H1 (cell line): Measurements from ENCODE around the gene NR2F2. TPM values are rescaled to one million over a fixed set of nuclear protein-coding genes. Genes with fewer than 3 reads are reported as not detected.

Experiments used
- BACH1 ChIP-seq: IDR thresholded peaks from 2 replicates; pipeline ENCODE4 v1.6.1; 2012; ENCODE audit warnings: low read length, improper control_type of control experiment
- CHD7 ChIP-seq: fragments of 300-600 bp; sonication (generic); IDR thresholded peaks from 2 replicates; pipeline ENCODE4 v1.7.1; 2012; ENCODE audit warnings: low read length, moderate library complexity, mild to moderate bottlenecking, inconsistent platforms; ENCODE audit not compliant: insufficient replicate concordance
- EP300 ChIP-seq, 2 experiments: IDR thresholded peaks; 1 replicate in 1 of 2; 2 replicates in 1 of 2; pipeline ENCODE4 v1.6.1; 2011 to 2012; ENCODE audit warnings: low read depth in 2 of 2, low read length in 2 of 2, mild to moderate bottlenecking in 2 of 2, borderline replicate concordance in 1 of 2, inconsistent platforms in 1 of 2, moderate library complexity in 1 of 2
- HDAC2 ChIP-seq, 2 experiments: fragments of 300-600 bp in 1 of 2; sonication (generic) in 1 of 2; IDR thresholded peaks; 2 replicates each; pipeline ENCODE4 v1.6.1; 2011 to 2012; ENCODE audit warnings: low read depth in 2 of 2, low read length in 2 of 2, mild to moderate bottlenecking in 2 of 2, moderate library complexity in 2 of 2, borderline replicate concordance in 1 of 2, inconsistent platforms in 1 of 2
- MAFK ChIP-seq: IDR thresholded peaks from 2 replicates; pipeline ENCODE4 v1.6.1; 2012; ENCODE audit warnings: low read depth, mild to moderate bottlenecking, improper control_type of control experiment, low read length
- RBBP5 ChIP-seq: IDR thresholded peaks from 2 replicates; pipeline ENCODE4 v1.7.1; 2012; ENCODE audit warnings: low read depth, mild to moderate bottlenecking, inconsistent platforms, low read length, moderate library complexity, borderline replicate concordance
- RNF2 ChIP-seq: fragments of 200-900, 300-1000 bp; sonication (generic); IDR thresholded peaks from 2 replicates; pipeline ENCODE4 v1.7.1; 2016; ENCODE audit warnings: borderline replicate concordance, low read depth, mild to moderate bottlenecking, antibody characterized with exemption, low read length; ENCODE audit not compliant: poor library complexity, severe bottlenecking; ENCODE audit errors: missing control alignments
- SAP30 ChIP-seq: fragments of 300-600 bp; sonication (generic); IDR thresholded peaks from 2 replicates; pipeline ENCODE4 v1.7.1; 2012; ENCODE audit warnings: low read length, moderate library complexity, mild to moderate bottlenecking, inconsistent platforms; ENCODE audit not compliant: insufficient read depth, insufficient replicate concordance
- SIRT6 ChIP-seq: IDR thresholded peaks from one replicate; pipeline ENCODE4 v1.7.1; 2012; ENCODE audit warnings: low read length, inconsistent platforms
- SP4 ChIP-seq: IDR thresholded peaks from 2 replicates; pipeline ENCODE4 v1.6.1; 2012; ENCODE audit warnings: low read length, inconsistent platforms
- TAF1 ChIP-seq: IDR thresholded peaks from 2 replicates; pipeline ENCODE4 v1.6.1; 2011; ENCODE audit warnings: mild to moderate bottlenecking, low read depth, low read length
- polyA plus RNA-seq, 7 experiments: library from polyadenylated mRNA; depleted of rRNA in 3 of 7; stranded (reverse) in 5 of 7; unstranded in 2 of 7; fragments of >200 nt in 5 of 7; fragments of 200-250 nt in 2 of 7; gene quantifications; 1 replicate in 5 of 7; 2 replicates in 1 of 7; 4 replicates in 1 of 7; pipeline versions ENCODE4 v1.2.1 to v1.2.3, GENCODE V29; 2011 to 2013; ENCODE audit warnings: missing spikeins in 2 of 7, mixed read lengths in 2 of 7
- total RNA-seq: library from RNA; stranded (reverse); fragmentation: NEBNext Ultra II Directional; extraction: Animal tissue kit (Norgen Biotek cat#: 25700); gene quantifications from 2 replicates; pipeline ENCODE4 v1.2.1, GENCODE V29; 2021

The NR2F2 gene
- total and polyA plus RNA-seq, 2 of the 8 experiments (the other 6 are each of a cell fraction or from before 2014, with no cell fraction given) = 0.03 TPM; not detected in 1

- TF ChIP-seq CHD7 (no peak), MAFK (no peak), TAF1 (no peak), RBBP5 (no peak), EP300 (IDR thresholded peaks at IDR 0.05; ENCODE audit: borderline replicate concordance in 1 of 2, low read depth in 2 of 2, low read length in 2 of 2) (no peak), SIRT6 (no peak), HDAC2 (IDR thresholded peaks at IDR 0.05; ENCODE audit: borderline replicate concordance in 1 of 2, low read depth in 2 of 2, low read length in 2 of 2) (no peak), BACH1 (no peak), SAP30 (no peak), RNF2 (no peak), SP4 (no peak)
- TF ChIP-seq, all 59 proteins: peak for 0
Measured at GRCh38 chr15:96294766-96295165, 35.7 kb upstream of the NR2F2 start (continued).
